Measurements from ENCODE around the gene ASTN2. TPM values are rescaled to one million over a fixed set of nuclear protein-coding genes. Genes with fewer than 3 reads are reported as not detected.

The ASTN2 gene
- total and polyA plus RNA-seq, 10 of the 15 experiments (the other 5 are each of a cell fraction or from before 2014, with no cell fraction given) = 1.4 to 15.7 (median 7.0) TPM

DNA sequence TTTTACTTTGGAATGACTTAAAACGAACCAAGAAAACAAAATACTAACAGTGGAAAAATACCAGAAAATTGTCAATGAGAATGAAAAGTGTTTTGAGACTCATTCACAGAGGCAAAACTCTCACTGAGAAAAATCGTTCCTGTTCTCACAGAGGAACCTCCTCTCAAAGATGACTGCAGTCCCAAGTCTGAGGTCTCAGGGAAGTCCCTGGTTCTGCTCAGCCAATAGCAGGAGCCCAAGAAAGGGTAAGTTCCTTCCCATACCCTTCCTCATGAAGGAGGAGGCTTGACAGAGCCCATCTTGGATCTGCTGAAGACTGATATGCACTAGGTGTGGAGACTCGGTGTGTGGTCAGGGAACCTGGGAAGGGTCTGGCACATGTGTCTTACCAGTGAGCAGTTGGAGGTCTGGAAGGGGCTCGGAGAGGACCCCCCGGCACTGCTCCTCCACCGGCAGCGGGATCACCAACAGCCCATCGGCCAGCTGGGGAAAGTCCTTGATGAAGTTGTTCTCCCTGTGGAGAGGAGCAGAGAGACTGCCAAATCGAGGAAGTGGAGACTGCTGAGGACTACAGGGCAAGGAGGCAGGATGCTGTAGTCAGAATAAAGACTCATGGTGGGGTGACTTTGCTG lies 681.7 kb downstream of the ASTN2 start:
- FAIRE-seq (no peak), DNase-seq (ENCODE audit: low read depth, low spot score) (peak; percentile 7), ATAC-seq (peak; percentile 68)
- TF ChIP-seq, protein P1, sequence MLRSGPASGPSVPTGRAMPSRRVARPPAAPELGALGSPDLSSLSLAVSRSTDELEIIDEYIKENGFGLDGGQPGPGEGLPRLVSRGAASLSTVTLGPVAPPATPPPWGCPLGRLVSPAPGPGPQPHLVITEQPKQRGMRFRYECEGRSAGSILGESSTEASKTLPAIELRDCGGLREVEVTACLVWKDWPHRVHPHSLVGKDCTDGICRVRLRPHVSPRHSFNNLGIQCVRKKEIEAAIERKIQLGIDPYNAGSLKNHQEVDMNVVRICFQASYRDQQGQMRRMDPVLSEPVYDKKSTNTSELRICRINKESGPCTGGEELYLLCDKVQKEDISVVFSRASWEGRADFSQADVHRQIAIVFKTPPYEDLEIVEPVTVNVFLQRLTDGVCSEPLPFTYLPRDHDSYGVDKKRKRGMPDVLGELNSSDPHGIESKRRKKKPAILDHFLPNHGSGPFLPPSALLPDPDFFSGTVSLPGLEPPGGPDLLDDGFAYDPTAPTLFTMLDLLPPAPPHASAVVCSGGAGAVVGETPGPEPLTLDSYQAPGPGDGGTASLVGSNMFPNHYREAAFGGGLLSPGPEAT (IDR thresholded peaks at IDR 0.05; ENCODE audit: low read depth) = no peak
- TF ChIP-seq NR2C2 (IDR thresholded peaks at IDR 0.05; ENCODE audit: borderline replicate concordance, control insufficient read depth, insufficient read length, low read depth) = no peak
- peak; percentile 19; the same call in 1 of the 2 replicates for TF ChIP-seq ZNF687 (IDR thresholded peaks at IDR 0.05)
- peak; percentile 26; the same call in 1 of the 2 replicates for TF ChIP-seq SPI1 (IDR thresholded peaks at IDR 0.05; ENCODE audit: borderline replicate concordance, insufficient read depth, low read depth, low read length)
- no peak for TF ChIP-seq ATF7 (IDR thresholded peaks at IDR 0.05; ENCODE audit: low read depth)
- TF ChIP-seq E2F8 (IDR thresholded peaks at IDR 0.05; ENCODE audit: low read depth, partially characterized antibody) = no peak
- TF ChIP-seq BACH1 (IDR thresholded peaks at IDR 0.05; ENCODE audit: borderline replicate concordance) = no peak
- WGBS (ENCODE audit: insufficient coverage, insufficient replicate concordance, low lambda C conversion rate, missing lambda C conversion rate) = 23% methylated on average over 9 of the region's 9 CpGs
- Histone ChIP-seq H3K9me3 (replicated peaks; ENCODE audit: control insufficient read depth, insufficient read depth, low read length) (no peaks in the 10 kb centered on the region; the same call in 2 of the 3 replicates), H2AFZ (ENCODE audit: control insufficient read depth, low read depth, low read length) (peak overlapping the region; percentile 57), H3K4me2 (ENCODE audit: control insufficient read depth, insufficient read depth) (peak overlapping the region; percentile 38; the same call in 1 of the 2 replicates), H3K27ac (ENCODE audit: control insufficient read depth, insufficient read depth) (no peak overlapping the region), H3K36me3 (ENCODE audit: control insufficient read depth in 2 of 2, insufficient read depth in 2 of 2, low read length in 1 of 2) (no peaks in the 10 kb centered on the region), H3K9ac (ENCODE audit: control insufficient read depth, insufficient read depth, low read length) (no peak overlapping the region), H3K4me3 (no peak overlapping the region), H3K27me3 (replicated peaks in 1 of 2; ENCODE audit: control insufficient read depth in 2 of 2, insufficient read depth in 2 of 2, low read length in 1 of 2) (no peaks in the 10 kb centered on the region; a peak in 2 of 4 replicates), H3K4me1 (ENCODE audit: control insufficient read depth, insufficient read depth, low read length) (peaks cover 10% of the 10 kb centered on the region), H3K79me2 (ENCODE audit: control insufficient read depth, insufficient read depth, low read length) (no peaks in the 10 kb centered on the region), H4K20me1 (ENCODE audit: control insufficient read depth, insufficient read depth) (no peaks in the 10 kb centered on the region)
- RAD21 ChIA-PET (ENCODE audit: unreplicated experiment) = interaction anchor here (5.9 kb wide), 1 partner anchor 127 kb away, joined by 60 read pairs; no protein-coding TSS in a partner anchor
- CTCF ChIA-PET = interaction anchor here (8.2 kb wide), 1 partner anchor 127 kb away, joined by 173 read pairs; no protein-coding TSS in a partner anchor
- in situ Hi-C loops (cut with MboI) (loop anchor here (25.0 kb wide), 1 partner anchor 679 kb away; the partner anchor contains the start of gene ASTN2), intact Hi-C loops (cut with micrococcal nuclease; ENCODE audit: unreplicated experiment) (loop anchor here (10.0 kb wide), 2 partner anchors 312 to 352 kb away; no protein-coding TSS in a partner anchor)
- no TSS peak for BruUV-seq (replicated peaks)
- POLR2A ChIA-PET = no interaction called here
- SMC1A ChIA-PET (ENCODE audit: uncharacterized antibody, unreplicated experiment) = interaction anchor here (1.3 kb wide), 1 partner anchor 127 kb away, joined by 3 read pairs; no protein-coding TSS in a partner anchor
